Tibial nerve (tissue), 3 donors: ENCODE data around the gene ATP8A2.

Source experiments
- CTCF ChIP-seq, 5 experiments: fragments of 200-600 bp in 3 of 5; fragments of 450-650 bp in 2 of 5; sonication (generic) in 3 of 5; IDR thresholded peaks; one replicate each; pipeline ENCODE4 v1.5.1; 2016 to 2019; ENCODE audit warnings: antibody characterized with exemption in 5 of 5, mild to moderate bottlenecking in 3 of 5, moderate library complexity in 2 of 5
- POLR2A ChIP-seq, 2 donors: fragments of 450-650 bp; IDR thresholded peaks; one replicate each; pipeline ENCODE4 v1.6.1; 2017; ENCODE audit warnings: antibody characterized with exemption in 2 of 2, mild to moderate bottlenecking in 2 of 2, moderate library complexity in 2 of 2

- TF ChIP-seq CTCF (IDR thresholded peaks at IDR 0.05) (no peak), POLR2A (IDR thresholded peaks at IDR 0.05) (no peak)
These were observed 396.6 kb downstream of the ATP8A2 start for GRCh38 chr13:25768376-25768775.
